H1 (cell line): ENCODE measurements around the gene RAET1E. TPM values are rescaled to one million over a fixed set of nuclear protein-coding genes. Genes with fewer than 3 reads are reported as not detected.

Source experiments
- CTCF ChIA-PET: fragments of 300-600 bp; sonication (Branson Sonifier 250); formaldehyde crosslinking; loops from one replicate; lab custom pipeline; 2021; ENCODE audit not compliant: partially characterized antibody; lab: Charles Lee
- POLR2A ChIA-PET: fragments of 300-600 bp; sonication (Branson Sonifier 250); formaldehyde crosslinking; loops from one replicate; lab custom pipeline; 2021; ENCODE audit warnings: inconsistent platforms; ENCODE audit not compliant: partially characterized antibody; lab: Charles Lee
- DNase-seq, 2 experiments: peaks; one replicate each; pipeline versions ENCODE4 v3.0.0 to v3.0.0-alpha.2; 2010 to 2022; ENCODE audit warnings: low spot score in 2 of 2, low read depth in 1 of 2, mixed read lengths in 1 of 2
- FAIRE-seq: peaks from 2 replicates; lab custom pipeline; 2011; peaks lifted over from hg19 to GRCh38; lab: Jason Lieb, UNC
- H2AFZ ChIP-seq: 2 replicates; pipeline ENCODE4 v1.8.1; 2012; ENCODE audit warnings: low read length, inconsistent platforms
- H2AK5ac ChIP-seq: 2 replicates; pipeline ENCODE4 v1.6.1; 2013; ENCODE audit warnings: low read depth, low read length
- H2BK120ac ChIP-seq: replicated peaks from 2 replicates; pipeline ENCODE3; 2013; ENCODE audit warnings: low read depth, low read length, inconsistent platforms
- H2BK12ac ChIP-seq: 2 replicates; pipeline ENCODE4 v1.6.1; 2013; ENCODE audit warnings: low read depth, low read length
- H2BK15ac ChIP-seq: 2 replicates; pipeline ENCODE4 v1.6.1; 2013; ENCODE audit warnings: low read length
- H2BK20ac ChIP-seq: 2 replicates; pipeline ENCODE4 v1.6.1; 2013; ENCODE audit warnings: low read length
- H2BK5ac ChIP-seq: 2 replicates; pipeline ENCODE4 v1.6.1; 2013; ENCODE audit warnings: low read depth, low read length
- H3K14ac ChIP-seq: 2 replicates; pipeline ENCODE4 v1.6.1; 2013; ENCODE audit warnings: inconsistent platforms; ENCODE audit not compliant: insufficient read length
- H3K18ac ChIP-seq: 2 replicates; pipeline ENCODE4 v1.6.1; 2013; ENCODE audit warnings: low read length; ENCODE audit errors: extremely low read depth
- H3K23ac ChIP-seq: 2 replicates; pipeline ENCODE4 v1.6.1; 2013; ENCODE audit warnings: inconsistent platforms; ENCODE audit not compliant: insufficient read length
- H3K23me2 ChIP-seq: 2 replicates; pipeline ENCODE4 v1.6.1; 2013; ENCODE audit warnings: low read depth, low read length
- H3K27ac ChIP-seq: 2 replicates; pipeline ENCODE4 v1.6.1; 2011; ENCODE audit warnings: low read depth, low read length, inconsistent platforms
- H3K27me3 ChIP-seq, 4 experiments: replicated peaks in 1 of 4; 1 replicate in 1 of 4; 2 replicates in 3 of 4; pipeline versions ENCODE4 v1.6.1 to v1.8.1; 2011 to 2013; ENCODE audit warnings: low read length in 3 of 4, mild to moderate bottlenecking in 3 of 4, inconsistent platforms in 2 of 4, mixed read lengths in 2 of 4, moderate library complexity in 1 of 4; ENCODE audit not compliant: control insufficient read depth in 3 of 4, insufficient read depth in 3 of 4; ENCODE audit errors: extremely low read depth in 1 of 4
- H3K36me3 ChIP-seq, 4 experiments: 2 replicates each; pipeline versions ENCODE4 v1.6.1 to v1.8.1; 2011 to 2013; ENCODE audit warnings: mild to moderate bottlenecking in 4 of 4, low read length in 3 of 4, moderate library complexity in 2 of 4, control low read depth in 1 of 4, inconsistent platforms in 1 of 4; ENCODE audit not compliant: insufficient read depth in 4 of 4, control insufficient read depth in 2 of 4
- H3K4ac ChIP-seq: replicated peaks from 2 replicates; pipeline ENCODE3; 2013; ENCODE audit warnings: low read length, low read depth, mixed read lengths, inconsistent platforms; ENCODE audit not compliant: insufficient read length
- H3K4me1 ChIP-seq, 4 experiments: replicated peaks in 1 of 4; 1 replicate in 1 of 4; 2 replicates in 3 of 4; pipeline versions ENCODE4 v1.6.1 to v1.8.1; 2011 to 2013; ENCODE audit warnings: low read length in 3 of 4, inconsistent platforms in 2 of 4, mixed read lengths in 1 of 4; ENCODE audit not compliant: insufficient read depth in 4 of 4, control insufficient read depth in 3 of 4
- H3K4me2 ChIP-seq, 2 experiments: 2 replicates each; pipeline versions ENCODE4 v1.6.1 to v1.8.1; 2011 to 2013; ENCODE audit warnings: low read depth in 2 of 2, low read length in 2 of 2, control low read depth in 1 of 2, inconsistent platforms in 1 of 2, mild to moderate bottlenecking in 1 of 2; ENCODE audit not compliant: insufficient read depth in 1 of 2
- H3K4me3 ChIP-seq, 4 experiments: fragments of 200-600, 300-600 bp in 1 of 4; sonication (generic), shearing (Covaris generic), sonication (Bioruptor Twin) in 1 of 4; 2 replicates each; pipeline versions ENCODE4 v1.5.1 to v1.8.1; 2011 to 2016; ENCODE audit warnings: low read length in 4 of 4, low read depth in 3 of 4, control low read depth in 2 of 4, inconsistent platforms in 2 of 4, mild to moderate bottlenecking in 2 of 4, mixed read lengths in 1 of 4, moderate library complexity in 1 of 4; ENCODE audit not compliant: insufficient read depth in 2 of 4; ENCODE audit errors: extremely low read depth in 1 of 4
- H3K56ac ChIP-seq: replicated peaks from 2 replicates; pipeline ENCODE3; 2013; ENCODE audit warnings: low read depth, mild to moderate bottlenecking, mixed read lengths, low read length, inconsistent platforms; ENCODE audit not compliant: insufficient read length
- H3K79me1 ChIP-seq: 2 replicates; pipeline ENCODE4 v1.6.1; 2013; ENCODE audit warnings: low read depth, low read length, control low read depth
- H3K79me2 ChIP-seq, 2 experiments: 2 replicates each; pipeline versions ENCODE4 v1.6.1 to v1.8.1; 2012 to 2013; ENCODE audit warnings: low read length in 2 of 2, mild to moderate bottlenecking in 2 of 2, inconsistent platforms in 1 of 2; ENCODE audit not compliant: insufficient read depth in 2 of 2, control insufficient read depth in 1 of 2
- H3K9ac ChIP-seq, 4 experiments: replicated peaks in 1 of 4; 1 replicate in 1 of 4; 2 replicates in 3 of 4; pipeline versions ENCODE4 v1.6.1 to v1.8.1; 2011 to 2013; ENCODE audit warnings: low read depth in 3 of 4, low read length in 3 of 4, control low read depth in 2 of 4, mild to moderate bottlenecking in 2 of 4, moderate library complexity in 2 of 4, inconsistent platforms in 1 of 4; ENCODE audit errors: extremely low read depth in 1 of 4
- H3K9me3 ChIP-seq, 2 experiments: 2 replicates each; pipeline versions ENCODE4 v1.6.1 to v1.8.1; 2012 to 2013; ENCODE audit warnings: mild to moderate bottlenecking in 2 of 2, moderate library complexity in 2 of 2, control low read depth in 1 of 2, inconsistent platforms in 1 of 2, low read depth in 1 of 2, low read length in 1 of 2, mixed read lengths in 1 of 2; ENCODE audit not compliant: insufficient read depth in 2 of 2
- H4K20me1 ChIP-seq, 2 experiments: replicated peaks in 1 of 2; 2 replicates each; pipeline versions ENCODE3 to v1.8.1; 2011 to 2013; ENCODE audit warnings: inconsistent platforms in 2 of 2, low read length in 2 of 2, mild to moderate bottlenecking in 1 of 2; ENCODE audit not compliant: insufficient read depth in 2 of 2, control insufficient read depth in 1 of 2
- H4K5ac ChIP-seq: 2 replicates; pipeline ENCODE4 v1.6.1; 2013; ENCODE audit warnings: low read length, low read depth, mixed read lengths, inconsistent platforms; ENCODE audit not compliant: insufficient read length
- H4K8ac ChIP-seq: 2 replicates; pipeline ENCODE4 v1.8.0; 2013; ENCODE audit warnings: mild to moderate bottlenecking, moderate library complexity, low read length, inconsistent platforms; ENCODE audit not compliant: insufficient read depth; ENCODE audit errors: extremely low read depth
- H4K91ac ChIP-seq: replicated peaks from 2 replicates; pipeline ENCODE3; 2013; ENCODE audit warnings: low read length, mixed read lengths, inconsistent platforms; ENCODE audit not compliant: insufficient read length
- BCL11A ChIP-seq, 2 experiments: IDR thresholded peaks; one replicate each; pipeline ENCODE4 v1.6.1; 2011; ENCODE audit warnings: low read depth in 2 of 2, low read length in 2 of 2, mild to moderate bottlenecking in 2 of 2
- SAP30 ChIP-seq: fragments of 300-600 bp; sonication (generic); IDR thresholded peaks from 2 replicates; pipeline ENCODE4 v1.7.1; 2012; ENCODE audit warnings: low read length, moderate library complexity, mild to moderate bottlenecking, inconsistent platforms; ENCODE audit not compliant: insufficient read depth, insufficient replicate concordance
- SIN3A ChIP-seq, 2 experiments: IDR thresholded peaks in 1 of 2; conservative IDR thresholded peaks in 1 of 2; 2 replicates each; pipeline ENCODE4 v1.6.1; 2011 to 2012; ENCODE audit warnings: low read length in 2 of 2, improper control_type of control experiment in 1 of 2, low read depth in 1 of 2, mild to moderate bottlenecking in 1 of 2
- TBP ChIP-seq: IDR thresholded peaks from 2 replicates; pipeline ENCODE4 v1.6.1; 2011; ENCODE audit warnings: low read depth, low read length, improper control_type of control experiment
- WGBS, 2 experiments: shearing (Covaris generic) in 1 of 2; methylation state at CpG; one replicate each; pipeline versions ENCODE4 v1.1.6 to v1.1.7; 2013 to 2015; ENCODE audit warnings: low lambda C conversion rate in 2 of 2, mixed read lengths in 2 of 2, inconsistent platforms in 1 of 2, low coverage in 1 of 2, missing lambda C conversion rate in 1 of 2; ENCODE audit not compliant: insufficient replicate concordance in 2 of 2, insufficient coverage in 1 of 2, insufficient read length in 1 of 2; ENCODE audit errors: extremely low coverage in 1 of 2, missing lambda C conversion rate in 1 of 2; 5-methylcytosine and 5-hydroxymethylcytosine counted together
- polyA plus RNA-seq, 7 experiments: library from polyadenylated mRNA; depleted of rRNA in 3 of 7; stranded (reverse) in 5 of 7; unstranded in 2 of 7; fragments of >200 nt in 5 of 7; fragments of 200-250 nt in 2 of 7; gene quantifications; 1 replicate in 5 of 7; 2 replicates in 1 of 7; 4 replicates in 1 of 7; pipeline versions ENCODE4 v1.2.1 to v1.2.3, GENCODE V29; 2011 to 2013; ENCODE audit warnings: missing spikeins in 2 of 7, mixed read lengths in 2 of 7
- total RNA-seq: library from RNA; stranded (reverse); fragmentation: NEBNext Ultra II Directional; extraction: Animal tissue kit (Norgen Biotek cat#: 25700); gene quantifications from 2 replicates; pipeline ENCODE4 v1.2.1, GENCODE V29; 2021

The RAET1E gene
- total and polyA plus RNA-seq, 2 of the 8 experiments (the other 6 are each of a cell fraction or from before 2014, with no cell fraction given), result not detected

DNA sequence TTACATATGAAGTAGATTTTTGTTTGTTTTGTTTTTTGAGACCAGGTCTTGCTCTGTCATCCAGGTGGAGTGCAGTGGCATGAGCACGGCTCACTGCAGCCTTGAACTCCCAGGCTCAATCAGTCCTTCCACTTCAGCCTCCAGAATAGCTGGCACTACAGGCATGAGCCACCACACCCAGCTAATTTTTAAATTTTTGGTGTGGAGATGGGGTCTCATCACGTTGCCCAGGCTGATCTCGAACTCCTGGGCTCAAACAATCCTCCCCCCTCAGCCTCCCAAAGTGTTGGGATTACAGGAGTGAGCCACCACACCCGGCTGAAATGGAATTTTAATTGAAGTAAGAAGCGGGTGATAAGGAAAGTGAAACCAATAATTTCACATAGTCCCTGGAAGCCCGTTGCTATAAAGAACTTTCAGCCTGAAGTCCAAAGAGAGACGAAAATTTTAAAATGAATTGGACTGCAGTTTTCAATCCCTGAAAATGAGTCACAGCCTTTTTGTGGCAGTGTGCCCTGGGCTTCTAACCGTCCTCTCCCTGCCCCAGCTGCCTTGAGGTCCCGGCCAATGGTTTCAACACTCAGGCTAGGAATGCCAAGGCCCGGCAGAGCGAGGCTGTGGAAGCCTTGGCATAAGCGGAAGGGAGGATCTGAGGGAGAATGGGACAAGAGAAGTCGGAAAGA lies 757 bp downstream of the RAET1E start:
- H4K91ac ChIP-seq, result no peak overlapping the region
- H3K14ac ChIP-seq, result no peak overlapping the region
- no peak for TF ChIP-seq BCL11A (IDR thresholded peaks at IDR 0.05; ENCODE audit: low read depth in 2 of 2, low read length in 2 of 2)
- TF ChIP-seq SIN3A (conservative IDR thresholded peaks at IDR 0.05 in 1 of 2, IDR thresholded peaks at IDR 0.05 in 1 of 2; ENCODE audit: low read depth in 1 of 2, low read length in 2 of 2), result no peak
- TF ChIP-seq SAP30, result no peak
- no peak for TF ChIP-seq TBP
- H3K4me1 ChIP-seq, result peaks cover 0 to 4% (median 0%) of the 10 kb centered on the region in 4 experiments; a peak in 2 of 7 replicates
- no peaks in the 10 kb centered on the region for H4K20me1 ChIP-seq
- H3K79me2 ChIP-seq, result no peaks in the 10 kb centered on the region
- no peaks in the 10 kb centered on the region for H3K36me3 ChIP-seq
- no peak overlapping the region for H3K4ac ChIP-seq
- ChIA-PET CTCF (interaction anchor here (0.7 to 2.9 kb wide), 9 partner anchors 9 to 118 kb away, joined by 3 to 15 read pairs (median 3); no protein-coding TSS in a partner anchor), POLR2A (no interaction called here)
- H3K18ac ChIP-seq, result no peak overlapping the region
- no peaks in the 10 kb centered on the region for H3K79me1 ChIP-seq
- 89% methylated on average over 13 of the region's 13 CpGs; no CpG with 5 or more reads in 1 of the 2 experiments for WGBS, 2 experiments
- no peak overlapping the region for H3K23ac ChIP-seq
- H3K56ac ChIP-seq, result no peak overlapping the region
- no peak overlapping the region for H4K5ac ChIP-seq
- no peaks in the 10 kb centered on the region for H3K23me2 ChIP-seq
- no peak overlapping the region for H3K27ac ChIP-seq
- H2BK12ac ChIP-seq, result no peak overlapping the region
- no peak for DNase-seq
- H3K9me3 ChIP-seq, result no peaks in the 10 kb centered on the region
- no peak overlapping the region for H3K9ac ChIP-seq
- H2AK5ac ChIP-seq, result no peak overlapping the region
- H3K4me3 ChIP-seq, result no peak overlapping the region
- no peak overlapping the region for H2AFZ ChIP-seq
- H3K27me3 ChIP-seq, result no peaks in the 10 kb centered on the region
- no peak overlapping the region for H2BK15ac ChIP-seq
- no peak overlapping the region for H3K4me2 ChIP-seq
- H2BK5ac ChIP-seq, result no peak overlapping the region
- no peak overlapping the region for H2BK20ac ChIP-seq
- FAIRE-seq, result no peak
- no peak overlapping the region for H4K8ac ChIP-seq
- H2BK120ac ChIP-seq, result no peak overlapping the region
